Activated naive CD8-positive, alpha-beta T cell treated with anti-CD3 and anti-CD28 coated beads for 36 hours (primary cell): Measurements from ENCODE around the gene WFS1. TPM values are rescaled to one million over a fixed set of nuclear protein-coding genes. Genes with fewer than 3 reads are reported as not detected.
A peak's percentile ranks its signal among the peaks of the same experiment; 100 is the strongest.

ENCODE experiments used
- DNase-seq: peaks from one replicate; pipeline ENCODE4 v3.0.0; 2021
- H3K27ac Mint-ChIP-seq: one replicate; pipeline ENCODE4 v1.8.0; 2022; ENCODE audit warnings: mild to moderate bottlenecking, moderate library complexity, mixed read lengths
- H3K27me3 Mint-ChIP-seq: one replicate; pipeline ENCODE4 v1.8.0; 2022; ENCODE audit warnings: mild to moderate bottlenecking, mixed read lengths
- H3K36me3 Mint-ChIP-seq: one replicate; pipeline ENCODE4 v1.8.0; 2021; ENCODE audit warnings: mild to moderate bottlenecking, mixed read lengths
- H3K4me1 Mint-ChIP-seq: one replicate; pipeline ENCODE4 v1.8.0; 2021; ENCODE audit warnings: mixed read lengths
- H3K4me3 Mint-ChIP-seq: one replicate; pipeline ENCODE4 v1.8.0; 2022; ENCODE audit warnings: mild to moderate bottlenecking, moderate library complexity, mixed read lengths
- H3K9me3 Mint-ChIP-seq: one replicate; pipeline ENCODE4 v1.8.0; 2022; ENCODE audit warnings: mixed read lengths
- total RNA-seq, 2 experiments: library from RNA; stranded (reverse); gene quantifications; one replicate each; pipeline ENCODE4 v1.2.3, GENCODE V29; 2021

WFS1 gene
- total RNA-seq, 2 experiments from 2014 or later, result 2.1 to 2.2 TPM

- H3K4me1 Mint-ChIP-seq, result peaks cover 2% of the 10 kb centered on the region
- H3K27me3 Mint-ChIP-seq, result peaks cover 26% of the 10 kb centered on the region
- no peak overlapping the region for H3K27ac Mint-ChIP-seq
- H3K9me3 Mint-ChIP-seq, result no peaks in the 10 kb centered on the region
- H3K36me3 Mint-ChIP-seq, result no peaks in the 10 kb centered on the region
- no peak for DNase-seq
- H3K4me3 Mint-ChIP-seq, result no peak overlapping the region
These were observed 6.0 kb upstream of the WFS1 start for GRCh38 chr4:6263526-6264224.

GRCh38 chr4:6264225-6264540 lies 5.5 kb upstream of the WFS1 start:
- no peak overlapping the region for H3K27ac Mint-ChIP-seq
- peaks cover 4% of the 10 kb centered on the region for H3K4me1 Mint-ChIP-seq
- H3K9me3 Mint-ChIP-seq, result no peaks in the 10 kb centered on the region
- no peak overlapping the region for H3K4me3 Mint-ChIP-seq
- no peaks in the 10 kb centered on the region for H3K36me3 Mint-ChIP-seq
- DNase-seq, result peak; percentile 24
- H3K27me3 Mint-ChIP-seq, result peaks cover 24% of the 10 kb centered on the region

GRCh38 chr4:6265546-6265945 lies 4.1 kb upstream of the WFS1 start:
- H3K27ac Mint-ChIP-seq, result no peak overlapping the region
- H3K4me3 Mint-ChIP-seq, result no peak overlapping the region
- DNase-seq, result no peak
- no peaks in the 10 kb centered on the region for H3K9me3 Mint-ChIP-seq
- H3K4me1 Mint-ChIP-seq, result peaks cover 7% of the 10 kb centered on the region
- H3K36me3 Mint-ChIP-seq, result no peaks in the 10 kb centered on the region
- peaks cover 19% of the 10 kb centered on the region for H3K27me3 Mint-ChIP-seq

- Mint-ChIP-seq H3K27me3 (peaks cover 5% of the 10 kb centered on the region), H3K9me3 (no peaks in the 10 kb centered on the region), H3K27ac (no peak overlapping the region), H3K4me3 (no peak overlapping the region), H3K4me1 (peaks cover 12% of the 10 kb centered on the region), H3K36me3 (no peaks in the 10 kb centered on the region)
- no peak for DNase-seq
These were observed 2.1 kb upstream of the WFS1 start for GRCh38 chr4:6267573-6267972.

- H3K27ac Mint-ChIP-seq, result no peak overlapping the region
- no peaks in the 10 kb centered on the region for H3K36me3 Mint-ChIP-seq
- H3K4me1 Mint-ChIP-seq, result peaks cover 12% of the 10 kb centered on the region
- H3K27me3 Mint-ChIP-seq, result peaks cover 5% of the 10 kb centered on the region
- H3K9me3 Mint-ChIP-seq, result no peaks in the 10 kb centered on the region
- peak overlapping the region; percentile 71 for H3K4me3 Mint-ChIP-seq
- no peak for DNase-seq
These were observed 717 bp upstream of the WFS1 start for GRCh38 chr4:6268650-6269615.

GRCh38 chr4:6270636-6271121 lies 1.0 kb downstream of the WFS1 start:
- H3K27ac Mint-ChIP-seq, result no peak overlapping the region

GRCh38 chr4:6271206-6271605 lies 1.6 kb downstream of the WFS1 start:
- Mint-ChIP-seq H3K36me3 (no peaks in the 10 kb centered on the region), H3K27me3 (peaks cover 5% of the 10 kb centered on the region), H3K9me3 (no peaks in the 10 kb centered on the region), H3K4me3 (peak overlapping the region; percentile 81), H3K27ac (no peak overlapping the region), H3K4me1 (peaks cover 12% of the 10 kb centered on the region)
- no peak for DNase-seq

More at GRCh38 chr4:6270636-6271121, 1.0 kb downstream of the WFS1 start:
- no peak for DNase-seq
- H3K27me3 Mint-ChIP-seq, result peaks cover 5% of the 10 kb centered on the region
- H3K36me3 Mint-ChIP-seq, result no peaks in the 10 kb centered on the region
- peaks cover 12% of the 10 kb centered on the region for H3K4me1 Mint-ChIP-seq
- H3K9me3 Mint-ChIP-seq, result no peaks in the 10 kb centered on the region
- peak overlapping the region; percentile 81 for H3K4me3 Mint-ChIP-seq

GRCh38 chr4:6271701-6272465 lies 2.2 kb downstream of the WFS1 start:
- no peak overlapping the region for H3K27ac Mint-ChIP-seq
- no peak overlapping the region for H3K4me3 Mint-ChIP-seq
- peaks cover 5% of the 10 kb centered on the region for H3K27me3 Mint-ChIP-seq
- no peak for DNase-seq
- H3K9me3 Mint-ChIP-seq, result no peaks in the 10 kb centered on the region
- H3K4me1 Mint-ChIP-seq, result peaks cover 12% of the 10 kb centered on the region
- no peaks in the 10 kb centered on the region for H3K36me3 Mint-ChIP-seq

- H3K27me3 Mint-ChIP-seq, result peaks cover 2% of the 10 kb centered on the region
- no peaks in the 10 kb centered on the region for H3K36me3 Mint-ChIP-seq
- H3K4me1 Mint-ChIP-seq, result peaks cover 12% of the 10 kb centered on the region
- H3K27ac Mint-ChIP-seq, result no peak overlapping the region
- no peak overlapping the region for H3K4me3 Mint-ChIP-seq
- DNase-seq, result no peak
- no peaks in the 10 kb centered on the region for H3K9me3 Mint-ChIP-seq
These were observed 3.4 kb downstream of the WFS1 start for GRCh38 chr4:6272863-6273660.

GRCh38 chr4:6273661-6273990 lies 4.0 kb downstream of the WFS1 start:
- Mint-ChIP-seq H3K27ac (no peak overlapping the region), H3K9me3 (no peaks in the 10 kb centered on the region), H3K36me3 (no peaks in the 10 kb centered on the region), H3K27me3 (no peaks in the 10 kb centered on the region), H3K4me1 (peaks cover 14% of the 10 kb centered on the region), H3K4me3 (no peak overlapping the region)
- no peak for DNase-seq

- Mint-ChIP-seq H3K9me3 (no peaks in the 10 kb centered on the region), H3K4me1 (peaks cover 14% of the 10 kb centered on the region), H3K4me3 (no peak overlapping the region), H3K36me3 (no peaks in the 10 kb centered on the region), H3K27me3 (no peaks in the 10 kb centered on the region), H3K27ac (no peak overlapping the region)
- DNase-seq, result no peak
These were observed 5.7 kb downstream of the WFS1 start for GRCh38 chr4:6275351-6275750.

GRCh38 chr4:6275898-6276806 lies 6.5 kb downstream of the WFS1 start:
- no peak overlapping the region for H3K4me3 Mint-ChIP-seq
- DNase-seq, result no peak
- no peaks in the 10 kb centered on the region for H3K9me3 Mint-ChIP-seq
- H3K27ac Mint-ChIP-seq, result no peak overlapping the region
- H3K27me3 Mint-ChIP-seq, result no peaks in the 10 kb centered on the region
- peaks cover 10% of the 10 kb centered on the region for H3K4me1 Mint-ChIP-seq
- no peaks in the 10 kb centered on the region for H3K36me3 Mint-ChIP-seq

GRCh38 chr4:6277139-6277802 lies 7.6 kb downstream of the WFS1 start:
- Mint-ChIP-seq H3K4me3 (no peak overlapping the region), H3K36me3 (no peaks in the 10 kb centered on the region), H3K27ac (no peak overlapping the region), H3K9me3 (no peaks in the 10 kb centered on the region), H3K4me1 (peaks cover 8% of the 10 kb centered on the region), H3K27me3 (no peaks in the 10 kb centered on the region)
- DNase-seq, result no peak
